Prostate gland (tissue), 2 donors: ENCODE results near the gene UBAC2. TPM values are rescaled to one million over a fixed set of nuclear protein-coding genes. Genes with fewer than 3 reads are reported as not detected.

Experiments used
- DNase-seq: peaks from one replicate; pipeline ENCODE4 v3.0.0-alpha.2; 2019; ENCODE audit warnings: low spot score
- H3K27ac ChIP-seq, 2 donors: fragments of 200-600 bp; sonication (generic); 2 replicates each; pipeline ENCODE4 v1.5.1; 2017 to 2019
- H3K27me3 ChIP-seq: fragments of 200-600 bp; sonication (generic); replicated peaks from 2 replicates; pipeline ENCODE4 v1.5.1; 2019; ENCODE audit not compliant: insufficient read depth
- H3K36me3 ChIP-seq, 2 donors: fragments of 200-600 bp; sonication (generic); 1 replicate in 1 of 2; 2 replicates in 1 of 2; pipeline versions ENCODE4 v1.5.1 to v1.8.1; 2017 to 2019
- H3K4me1 ChIP-seq: fragments of 200-600 bp; sonication (generic); replicated peaks from 2 replicates; pipeline ENCODE4 v1.5.1; 2019
- H3K4me3 ChIP-seq, 2 donors: fragments of 200-600 bp; sonication (generic); 2 replicates each; pipeline ENCODE4 v1.5.1; 2017 to 2019
- H3K9me3 ChIP-seq: fragments of 200-600 bp; sonication (generic); 2 replicates; pipeline ENCODE4 v1.5.1; 2017
- POLR2A ChIP-seq: fragments of 450-650 bp; IDR thresholded peaks from one replicate; pipeline ENCODE4 v1.6.1; 2016; ENCODE audit warnings: antibody characterized with exemption, mild to moderate bottlenecking
- POLR2AphosphoS5 ChIP-seq: sonication (generic); formaldehyde crosslinking; IDR thresholded peaks from one replicate; pipeline ENCODE4 v1.6.1; 2017; ENCODE audit warnings: antibody characterized with exemption
- WGBS: methylation state at CpG from one replicate; pipeline ENCODE4 v1.1.5; 2018; 5-methylcytosine and 5-hydroxymethylcytosine counted together
- intact Hi-C: fragments of 100-400 bp; cut with DNase I; formaldehyde crosslinking; loops from one replicate; pipeline ENCODE4 v1.14.2; 2022
- total RNA-seq, 2 donors: library from RNA; depleted of rRNA; stranded (reverse); fragments of >200 nt; gene quantifications; one replicate each; pipeline ENCODE4 v1.1.0, GENCODE V29; 2016
- TF ChIP-seq, protein P1 (sequence below), 4 experiments: fragments of 200-600 bp in 2 of 4; fragments of 450-650 bp in 2 of 4; sonication (generic) in 2 of 4; IDR thresholded peaks; 1 replicate in 3 of 4; 2 replicates in 1 of 4; pipeline ENCODE4 v1.5.1; 2016 to 2019; ENCODE audit warnings: antibody characterized with exemption in 4 of 4, mild to moderate bottlenecking in 2 of 4, moderate library complexity in 2 of 4

UBAC2 gene
- total RNA-seq, 2 donors from 2014 or later: 60.7 to 86.9 TPM

DNA sequence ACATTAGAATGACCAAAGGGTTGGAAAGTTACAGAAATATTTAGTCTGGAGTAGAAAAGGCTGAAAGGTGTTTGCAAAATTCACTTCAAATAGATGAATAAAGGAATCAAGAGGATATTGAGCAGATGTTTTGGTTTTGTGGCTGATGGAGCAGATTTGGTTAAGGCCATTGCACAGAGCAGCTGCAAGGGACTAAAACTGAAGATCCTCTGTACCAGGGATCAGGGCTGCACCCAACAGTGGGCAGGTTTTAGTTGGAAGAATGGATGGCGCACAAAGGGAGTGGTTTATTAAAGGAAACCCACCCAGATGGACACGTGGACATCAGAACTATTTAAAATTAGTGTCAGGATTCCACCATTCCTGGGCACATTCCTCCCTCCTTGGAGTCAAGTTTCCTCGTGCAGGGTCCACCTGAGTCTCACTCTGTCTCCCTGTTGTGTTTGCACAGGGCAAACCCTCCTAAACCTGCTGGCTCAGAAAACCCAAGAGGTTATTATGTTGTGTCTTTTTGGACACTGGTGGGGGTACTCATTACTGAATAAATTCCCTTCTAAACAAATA is 9.2 kb upstream of the UBAC2 start:
- TF ChIP-seq POLR2A (no peak), POLR2AphosphoS5 (no peak)
- TF ChIP-seq, protein P1, sequence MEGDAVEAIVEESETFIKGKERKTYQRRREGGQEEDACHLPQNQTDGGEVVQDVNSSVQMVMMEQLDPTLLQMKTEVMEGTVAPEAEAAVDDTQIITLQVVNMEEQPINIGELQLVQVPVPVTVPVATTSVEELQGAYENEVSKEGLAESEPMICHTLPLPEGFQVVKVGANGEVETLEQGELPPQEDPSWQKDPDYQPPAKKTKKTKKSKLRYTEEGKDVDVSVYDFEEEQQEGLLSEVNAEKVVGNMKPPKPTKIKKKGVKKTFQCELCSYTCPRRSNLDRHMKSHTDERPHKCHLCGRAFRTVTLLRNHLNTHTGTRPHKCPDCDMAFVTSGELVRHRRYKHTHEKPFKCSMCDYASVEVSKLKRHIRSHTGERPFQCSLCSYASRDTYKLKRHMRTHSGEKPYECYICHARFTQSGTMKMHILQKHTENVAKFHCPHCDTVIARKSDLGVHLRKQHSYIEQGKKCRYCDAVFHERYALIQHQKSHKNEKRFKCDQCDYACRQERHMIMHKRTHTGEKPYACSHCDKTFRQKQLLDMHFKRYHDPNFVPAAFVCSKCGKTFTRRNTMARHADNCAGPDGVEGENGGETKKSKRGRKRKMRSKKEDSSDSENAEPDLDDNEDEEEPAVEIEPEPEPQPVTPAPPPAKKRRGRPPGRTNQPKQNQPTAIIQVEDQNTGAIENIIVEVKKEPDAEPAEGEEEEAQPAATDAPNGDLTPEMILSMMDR (IDR thresholded peaks at IDR 0.05): no peak
- H3K4me1 ChIP-seq: peaks cover 2% of the 10 kb centered on the region
- intact Hi-C loops: no loop called here
- DNase-seq: no peak
- no peaks in the 10 kb centered on the region for H3K27me3 ChIP-seq
- H3K36me3 ChIP-seq: no peaks in the 10 kb centered on the region
- no peaks in the 10 kb centered on the region for H3K9me3 ChIP-seq
- WGBS: 28% methylated on average over 3 of the region's 3 CpGs
- no peak overlapping the region for H3K27ac ChIP-seq
- no peak overlapping the region for H3K4me3 ChIP-seq

- no peak overlapping the region for H3K4me3 ChIP-seq
- H3K4me1 ChIP-seq: peaks cover 2% of the 10 kb centered on the region
- peak; percentile 36 for DNase-seq
- WGBS: 45% methylated on average over 7 of the region's 7 CpGs
- no peaks in the 10 kb centered on the region for H3K36me3 ChIP-seq
- no peak overlapping the region for H3K27ac ChIP-seq
- TF ChIP-seq, protein P1 (IDR thresholded peaks at IDR 0.05): no peak
- peak; percentile 22 for TF ChIP-seq POLR2AphosphoS5
- intact Hi-C loops: no loop called here
- no peaks in the 10 kb centered on the region for H3K27me3 ChIP-seq
- H3K9me3 ChIP-seq: no peaks in the 10 kb centered on the region
Observed at GRCh38 chr13:99191900-99192399, 8.7 kb upstream of the UBAC2 start.

- Histone ChIP-seq H3K27me3 (no peaks in the 10 kb centered on the region), H3K27ac (no peak overlapping the region), H3K36me3 (no peaks in the 10 kb centered on the region), H3K9me3 (no peaks in the 10 kb centered on the region), H3K4me3 (no peak overlapping the region), H3K4me1 (peaks cover 2% of the 10 kb centered on the region)
- intact Hi-C loops: no loop called here
- no peak for DNase-seq
- no peak for TF ChIP-seq POLR2A
- TF ChIP-seq POLR2AphosphoS5: no peak
- TF ChIP-seq, protein P1 (IDR thresholded peaks at IDR 0.05): no peak
Observed at GRCh38 chr13:99192480-99192879, 8.2 kb upstream of the UBAC2 start.

DNA sequence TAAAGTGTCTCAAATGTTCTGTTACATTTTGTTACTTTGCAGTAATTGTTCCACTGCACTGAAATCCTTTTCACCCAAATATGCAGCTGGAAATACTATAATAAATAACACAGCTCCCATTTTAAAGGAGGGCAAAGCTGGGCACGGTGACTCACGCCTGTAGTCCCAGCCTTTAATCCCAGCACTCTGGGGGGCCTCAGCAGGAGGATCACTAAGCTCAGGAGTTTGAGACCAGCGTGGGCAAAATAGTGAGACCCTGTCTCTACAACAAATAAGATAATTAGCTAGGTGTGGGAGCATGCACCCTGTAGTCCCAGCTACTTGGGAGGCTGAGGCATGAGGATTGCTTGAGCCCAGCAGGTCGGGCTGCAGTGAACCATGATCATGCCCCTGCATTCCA is 7.5 kb upstream of the UBAC2 start:
- no peaks in the 10 kb centered on the region for H3K36me3 ChIP-seq
- DNase-seq: no peak
- H3K4me1 ChIP-seq: peaks cover 2% of the 10 kb centered on the region
- TF ChIP-seq POLR2AphosphoS5: no peak
- TF ChIP-seq POLR2A: no peak
- TF ChIP-seq, protein P1 (IDR thresholded peaks at IDR 0.05): no peak
- H3K4me3 ChIP-seq: no peak overlapping the region
- intact Hi-C loops: no loop called here
- no peak overlapping the region for H3K27ac ChIP-seq
- H3K9me3 ChIP-seq: no peaks in the 10 kb centered on the region
- 71% methylated on average over 4 of the region's 4 CpGs for WGBS
- no peaks in the 10 kb centered on the region for H3K27me3 ChIP-seq

DNA sequence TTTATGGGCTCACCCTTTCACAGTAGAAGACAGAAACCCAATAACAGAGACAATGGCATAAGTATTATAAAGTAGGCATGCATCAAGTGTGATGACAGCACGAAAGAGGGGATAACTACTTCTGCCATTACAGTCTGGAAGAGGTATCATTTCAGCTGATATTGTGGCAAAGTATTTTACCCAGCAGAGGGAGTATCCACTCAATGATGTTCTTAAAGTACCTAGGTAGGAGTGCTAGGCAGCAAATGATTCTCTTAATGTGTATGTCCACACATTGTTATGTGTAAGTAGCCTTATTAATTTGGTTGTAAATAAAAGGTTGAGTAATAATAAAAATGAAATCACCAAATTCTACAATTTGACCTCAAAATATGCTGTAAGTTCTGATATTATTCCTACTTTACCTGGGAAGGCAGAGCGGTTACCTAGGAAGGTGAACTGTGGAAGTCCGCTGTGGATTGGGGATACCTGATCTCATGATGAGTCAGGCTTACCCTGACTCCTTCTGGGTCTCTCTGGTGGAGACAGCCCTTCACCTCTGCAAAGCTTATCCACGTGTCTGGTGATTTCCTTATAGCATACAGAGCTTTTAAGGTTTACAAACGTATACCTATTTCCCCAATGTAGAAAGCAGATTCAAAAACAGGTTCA is 4.1 kb upstream of the UBAC2 start:
- no peak for DNase-seq

More for the DNA sequence above, 4.1 kb upstream of the UBAC2 start:
- Histone ChIP-seq H3K9me3 (no peaks in the 10 kb centered on the region), H3K4me1 (peaks cover 6% of the 10 kb centered on the region), H3K27ac (no peak overlapping the region), H3K36me3 (no peaks in the 10 kb centered on the region), H3K27me3 (no peaks in the 10 kb centered on the region), H3K4me3 (no peak overlapping the region)
- TF ChIP-seq POLR2A (no peak), POLR2AphosphoS5 (no peak)
- TF ChIP-seq, protein P1 (IDR thresholded peaks at IDR 0.05): no peak
- intact Hi-C loops: no loop called here
- WGBS: 72% methylated on average over 5 of the region's 5 CpGs
